ENCODE results near the gene CCND3.

GRCh38 chr6:41895300-41896233 lies 46.0 kb downstream of the CCND3 start, which contains the start of gene USP49:
- TF ChIP-seq CTCF (IDR thresholded peaks at IDR 0.05) (no peak), POLR2A (IDR thresholded peaks at IDR 0.05) (no peak)

Measured in adrenal gland (tissue), 5 donors.